Measurements from ENCODE around the gene RDH13. TPM values are rescaled to one million over a fixed set of nuclear protein-coding genes. Genes with fewer than 3 reads are reported as not detected.
A peak's percentile ranks its signal among the peaks of the same experiment; 100 is the strongest.
"Not testable (repeated sequence)": the region's sequence is repeated elsewhere in the genome, so short reads cannot be mapped to it uniquely, and the experiment has no call there.

Gene RDH13
- total and polyA plus RNA-seq, 4 donors: 9.2 to 30.5 (median 18.6) TPM

DNA sequence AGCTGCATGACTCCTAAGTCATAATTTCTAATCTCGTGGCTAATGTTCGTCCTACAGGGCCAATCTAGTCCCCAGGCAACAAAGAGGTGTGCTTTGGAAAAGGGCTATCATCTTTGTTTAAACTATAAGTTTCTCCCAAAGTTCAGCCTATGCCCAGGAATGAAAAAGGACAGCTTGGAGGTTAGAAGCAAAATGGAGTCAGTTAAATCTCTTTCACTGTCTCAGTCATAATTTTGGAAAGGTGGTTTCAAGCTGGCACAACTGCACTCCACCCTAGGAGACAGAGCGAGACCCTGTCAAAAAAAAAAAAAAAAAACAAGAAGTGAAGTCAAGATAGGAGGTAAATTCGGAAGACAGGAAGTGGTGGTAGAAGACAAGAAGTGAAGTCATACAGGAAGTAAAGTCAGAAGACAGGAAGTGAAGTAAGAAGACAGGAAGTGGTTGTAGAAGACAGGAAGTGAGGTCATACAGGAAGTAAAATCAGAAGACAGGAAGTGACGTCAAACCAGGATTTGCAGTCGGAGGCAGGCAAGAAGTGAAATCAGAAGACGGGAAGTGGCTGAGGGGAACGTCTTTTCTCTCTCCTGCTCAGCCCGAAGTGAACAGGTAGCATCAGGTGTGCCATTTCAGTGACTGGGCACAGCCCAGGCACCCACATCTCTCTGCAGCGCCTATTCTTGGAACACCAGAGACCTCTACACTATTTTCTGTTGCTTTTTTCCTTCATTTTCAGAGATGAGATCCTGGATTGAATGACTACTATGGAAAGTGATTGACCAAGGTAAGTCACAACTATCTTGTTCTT, 57.1 kb downstream of the RDH13 start:
- 43 to 55% methylated on average over 10 of the region's 10 CpGs for WGBS, 2 donors
- DNase-seq: peak; percentile 25 to 56 (median 54)
- peak overlapping the region; percentile 62 for H3K4me3 ChIP-seq

DNA sequence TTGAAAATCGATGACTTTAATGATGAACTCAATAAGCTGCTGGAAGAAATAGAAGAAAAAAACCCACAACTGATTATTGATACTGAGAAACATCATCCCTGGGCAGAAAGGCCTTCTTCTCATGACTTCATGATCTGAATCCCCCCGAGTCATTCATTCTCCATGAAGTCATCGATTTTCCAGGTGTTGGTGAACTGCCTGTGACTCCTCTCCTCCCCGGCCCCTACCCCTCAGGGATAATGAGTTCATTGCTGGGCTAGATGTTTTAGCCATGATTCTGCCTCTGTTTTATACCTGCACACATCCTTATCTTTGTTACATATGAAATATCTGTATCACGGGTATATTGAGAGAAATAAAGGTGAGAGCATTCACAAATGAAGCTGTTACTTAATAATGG, 62.2 kb downstream of the RDH13 start:
- ATAC-seq (ENCODE audit: insufficient read depth, low FRiP score) (no peak), DNase-seq (no peak)
- TF ChIP-seq, protein P1, sequence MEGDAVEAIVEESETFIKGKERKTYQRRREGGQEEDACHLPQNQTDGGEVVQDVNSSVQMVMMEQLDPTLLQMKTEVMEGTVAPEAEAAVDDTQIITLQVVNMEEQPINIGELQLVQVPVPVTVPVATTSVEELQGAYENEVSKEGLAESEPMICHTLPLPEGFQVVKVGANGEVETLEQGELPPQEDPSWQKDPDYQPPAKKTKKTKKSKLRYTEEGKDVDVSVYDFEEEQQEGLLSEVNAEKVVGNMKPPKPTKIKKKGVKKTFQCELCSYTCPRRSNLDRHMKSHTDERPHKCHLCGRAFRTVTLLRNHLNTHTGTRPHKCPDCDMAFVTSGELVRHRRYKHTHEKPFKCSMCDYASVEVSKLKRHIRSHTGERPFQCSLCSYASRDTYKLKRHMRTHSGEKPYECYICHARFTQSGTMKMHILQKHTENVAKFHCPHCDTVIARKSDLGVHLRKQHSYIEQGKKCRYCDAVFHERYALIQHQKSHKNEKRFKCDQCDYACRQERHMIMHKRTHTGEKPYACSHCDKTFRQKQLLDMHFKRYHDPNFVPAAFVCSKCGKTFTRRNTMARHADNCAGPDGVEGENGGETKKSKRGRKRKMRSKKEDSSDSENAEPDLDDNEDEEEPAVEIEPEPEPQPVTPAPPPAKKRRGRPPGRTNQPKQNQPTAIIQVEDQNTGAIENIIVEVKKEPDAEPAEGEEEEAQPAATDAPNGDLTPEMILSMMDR (IDR thresholded peaks at IDR 0.05; ENCODE audit: control extremely low read depth, extremely low read depth): no peak
- 74 to 84% methylated on average over 5 of the region's 5 CpGs for WGBS, 2 donors
- Histone ChIP-seq H3K27me3 (ENCODE audit: control insufficient read depth in 3 of 3, insufficient read depth in 3 of 3, low read length in 2 of 3) (no peaks in the 10 kb centered on the region), H3K36me3 (ENCODE audit: control insufficient read depth in 4 of 4, insufficient read depth in 4 of 4, low read length in 4 of 4) (peaks cover 0 to 4% (median 0%) of the 10 kb centered on the region in 4 donors), H3K4me3 (no peak overlapping the region), H3K27ac (ENCODE audit: low read depth in 1 of 2, low read length in 1 of 2) (no peak overlapping the region), H3K9ac (ENCODE audit: insufficient read depth in 1 of 2, low read length in 2 of 2) (no peak overlapping the region), H3K4me1 (ENCODE audit: control insufficient read depth in 5 of 5, insufficient read depth in 5 of 5, low read length in 5 of 5) (no peaks in the 10 kb centered on the region), H3K9me3 (ENCODE audit: control insufficient read depth in 4 of 4, insufficient read depth in 3 of 4, low read length in 3 of 4) (peaks cover 0 to 12% (median 1%) of the 10 kb centered on the region in 4 donors)

More for the DNA sequence above, 57.1 kb downstream of the RDH13 start:
- TF ChIP-seq, protein P1 (IDR thresholded peaks at IDR 0.05; ENCODE audit: control extremely low read depth, extremely low read depth): no peak
- H3K9me3 ChIP-seq (ENCODE audit: control insufficient read depth in 4 of 4, insufficient read depth in 3 of 4, low read length in 3 of 4): peaks cover 0 to 10% (median 5%) of the 10 kb centered on the region in 4 donors
- peak; percentile 27 for ATAC-seq (ENCODE audit: insufficient read depth, low FRiP score)
- H3K9ac ChIP-seq (ENCODE audit: insufficient read depth in 1 of 2, low read length in 2 of 2): no peak overlapping the region
- H3K27me3 ChIP-seq (ENCODE audit: control insufficient read depth in 3 of 3, insufficient read depth in 3 of 3, low read length in 2 of 3): no peaks in the 10 kb centered on the region
- H3K36me3 ChIP-seq (ENCODE audit: control insufficient read depth in 4 of 4, insufficient read depth in 4 of 4, low read length in 4 of 4): no peaks in the 10 kb centered on the region
- H3K27ac ChIP-seq (ENCODE audit: low read depth in 1 of 2, low read length in 1 of 2): peak overlapping the region in 1 of 2 donors; percentile 59
- H3K4me1 ChIP-seq (ENCODE audit: control insufficient read depth in 5 of 5, insufficient read depth in 5 of 5, low read length in 5 of 5): peaks cover 0 to 2% (median 0%) of the 10 kb centered on the region in 5 donors

DNA sequence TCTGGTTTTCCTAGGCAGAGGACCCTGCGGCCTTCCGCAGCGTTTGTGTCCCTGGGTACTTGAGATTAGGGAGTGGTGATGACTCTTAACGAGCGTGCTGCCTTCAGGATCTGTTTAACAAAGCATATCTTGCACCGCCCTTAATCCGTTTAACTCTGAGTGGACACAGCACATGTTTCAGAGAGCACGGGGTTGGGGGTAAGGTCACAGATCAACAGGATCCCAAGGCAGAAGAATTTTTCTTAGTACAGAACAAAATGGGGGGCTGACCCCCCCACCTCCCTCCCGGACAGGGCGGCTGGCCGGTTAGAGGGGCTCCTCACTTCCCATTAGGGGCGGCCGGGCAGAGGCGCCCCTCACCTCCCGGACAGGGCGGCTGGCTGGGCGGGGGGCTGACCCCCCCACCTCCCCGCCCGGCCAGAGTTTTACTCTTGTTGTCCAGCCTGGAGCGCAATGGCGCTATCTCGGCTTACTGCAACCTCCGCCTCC, 64.2 kb downstream of the RDH13 start:
- H3K9ac ChIP-seq (ENCODE audit: insufficient read depth in 1 of 2, low read length in 2 of 2); H3K4me1 ChIP-seq (ENCODE audit: control insufficient read depth in 5 of 5, insufficient read depth in 5 of 5, low read length in 5 of 5); DNase-seq; H3K27me3 ChIP-seq (ENCODE audit: control insufficient read depth in 3 of 3, insufficient read depth in 3 of 3, low read length in 2 of 3); H3K36me3 ChIP-seq (ENCODE audit: control insufficient read depth in 4 of 4, insufficient read depth in 4 of 4, low read length in 4 of 4); H3K9me3 ChIP-seq (ENCODE audit: control insufficient read depth in 4 of 4, insufficient read depth in 3 of 4, low read length in 3 of 4); H3K27ac ChIP-seq (ENCODE audit: low read depth in 1 of 2, low read length in 1 of 2); ATAC-seq (ENCODE audit: insufficient read depth, low FRiP score); H3K4me3 ChIP-seq: not testable (repeated sequence)
- 85 to 89% methylated on average over 20 to 23 of the region's 23 CpGs for WGBS, 2 donors

DNA sequence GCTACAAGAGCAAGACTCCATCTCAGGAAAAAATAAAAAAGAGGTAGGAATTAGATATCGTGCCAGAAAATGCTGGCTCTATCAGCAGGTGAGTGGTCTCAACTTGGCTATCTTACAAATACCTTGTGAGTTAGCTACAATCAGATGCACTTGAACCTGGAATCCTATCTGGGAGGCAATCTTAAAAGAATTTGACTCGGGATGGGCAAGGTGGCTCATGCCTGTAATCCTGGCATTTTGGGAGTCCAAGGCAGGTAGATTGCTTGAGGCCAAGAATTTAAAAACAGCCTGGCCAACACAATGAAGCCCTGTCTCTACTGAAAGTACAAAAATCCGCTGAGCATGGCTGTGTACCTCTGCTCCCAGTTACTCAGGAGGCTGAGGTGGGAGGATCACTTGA, 67.4 kb downstream of the RDH13 start:
- WGBS, 2 donors: 76 to 77% methylated on average over 3 of the region's 3 CpGs
- Histone ChIP-seq H3K4me3 (no peak overlapping the region), H3K4me1 (ENCODE audit: control insufficient read depth in 5 of 5, insufficient read depth in 5 of 5, low read length in 5 of 5) (no peaks in the 10 kb centered on the region), H3K9ac (ENCODE audit: insufficient read depth in 1 of 2, low read length in 2 of 2) (no peak overlapping the region), H3K9me3 (ENCODE audit: control insufficient read depth in 4 of 4, insufficient read depth in 3 of 4, low read length in 3 of 4) (peaks cover 0 to 11% (median 0%) of the 10 kb centered on the region in 4 donors), H3K36me3 (ENCODE audit: control insufficient read depth in 4 of 4, insufficient read depth in 4 of 4, low read length in 4 of 4) (peaks cover 0 to 4% (median 0%) of the 10 kb centered on the region in 4 donors), H3K27me3 (ENCODE audit: control insufficient read depth in 3 of 3, insufficient read depth in 3 of 3, low read length in 2 of 3) (no peaks in the 10 kb centered on the region), H3K27ac (ENCODE audit: low read depth in 1 of 2, low read length in 1 of 2) (no peak overlapping the region)
- DNase-seq (no peak), ATAC-seq (ENCODE audit: insufficient read depth, low FRiP score) (no peak)
- TF ChIP-seq, protein P1 (IDR thresholded peaks at IDR 0.05; ENCODE audit: control extremely low read depth, extremely low read depth): no peak

Measured in lung (tissue), 12 donors.